ENCODE measurements around the gene DBX1.

The DBX1 gene

GRCh38 chr11:20120134-20120925 is 39.9 kb downstream of the DBX1 start:
- DNase-seq: no peak

DNA sequence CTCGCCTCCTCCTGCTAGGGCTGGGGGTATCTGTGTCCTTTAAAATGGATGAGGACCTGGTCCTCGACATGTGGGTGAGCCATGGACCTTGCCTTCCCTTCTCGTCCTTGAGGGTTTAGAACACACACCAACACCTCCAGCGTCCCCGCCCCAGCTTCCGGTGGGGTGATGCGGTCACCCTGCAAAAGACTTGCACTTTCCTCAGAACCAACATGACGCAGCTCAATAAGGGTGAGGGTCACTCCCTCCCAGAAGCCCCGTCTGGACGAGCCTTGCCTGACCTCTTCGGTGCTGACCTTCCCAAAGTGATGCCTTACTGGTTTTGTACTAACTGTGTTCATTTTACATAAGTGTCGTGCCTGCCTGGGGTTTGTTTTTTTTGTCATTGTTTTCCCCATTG is 41.0 kb downstream of the DBX1 start:
- no peak for DNase-seq

GRCh38 chr11:20118209-20118608 is 42.1 kb downstream of the DBX1 start:
- no peak for DNase-seq

DNA sequence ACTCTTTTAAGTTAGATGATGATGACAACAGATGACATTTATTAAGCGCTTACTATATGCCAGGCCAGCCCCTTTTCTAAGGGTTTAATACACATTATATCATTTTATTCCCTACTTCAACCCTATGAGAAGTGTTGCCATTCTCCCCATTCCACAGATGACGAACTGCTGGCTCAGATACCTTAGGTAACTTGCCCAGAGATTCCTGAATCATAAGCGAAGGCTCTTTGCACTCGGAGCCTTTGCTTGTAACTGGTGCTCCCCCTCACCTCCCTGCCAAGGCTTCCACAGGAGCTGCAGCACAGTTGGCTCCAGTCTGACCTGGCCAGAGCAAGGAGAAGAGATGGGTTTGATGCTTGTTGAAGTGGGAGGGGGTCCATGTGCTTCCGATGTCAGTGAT is 43.0 kb downstream of the DBX1 start:
- no peak for DNase-seq

GRCh38 chr11:20116825-20117224 is 43.5 kb downstream of the DBX1 start:
- DNase-seq: no peak

DNA sequence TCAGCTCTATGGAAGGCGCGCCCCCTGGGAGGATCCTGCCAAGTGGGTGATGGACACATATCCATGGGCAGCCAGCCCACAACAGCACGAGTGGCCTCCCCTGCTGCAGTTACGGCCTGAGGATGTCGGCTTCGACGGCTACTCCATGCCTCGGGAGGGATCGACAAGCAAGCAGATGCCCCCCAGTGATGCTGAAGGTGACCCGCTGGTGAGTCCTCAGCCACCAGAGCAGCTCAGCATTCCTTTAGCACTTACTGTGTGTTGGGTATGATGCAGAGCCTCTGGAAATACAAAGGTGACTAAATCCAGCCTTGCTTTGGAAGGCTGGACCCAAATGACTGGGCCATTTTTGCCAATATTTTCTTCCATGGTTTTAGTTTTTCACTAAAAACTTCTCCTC is 45.7 kb downstream of the DBX1 start:
- DNase-seq: no peak

- no peak for DNase-seq
Measured at GRCh38 chr11:20113149-20113438, 47.2 kb downstream of the DBX1 start.

GRCh38 chr11:20112291-20113148 is 47.8 kb downstream of the DBX1 start:
- peak; percentile 42 to 56 for DNase-seq

DNA sequence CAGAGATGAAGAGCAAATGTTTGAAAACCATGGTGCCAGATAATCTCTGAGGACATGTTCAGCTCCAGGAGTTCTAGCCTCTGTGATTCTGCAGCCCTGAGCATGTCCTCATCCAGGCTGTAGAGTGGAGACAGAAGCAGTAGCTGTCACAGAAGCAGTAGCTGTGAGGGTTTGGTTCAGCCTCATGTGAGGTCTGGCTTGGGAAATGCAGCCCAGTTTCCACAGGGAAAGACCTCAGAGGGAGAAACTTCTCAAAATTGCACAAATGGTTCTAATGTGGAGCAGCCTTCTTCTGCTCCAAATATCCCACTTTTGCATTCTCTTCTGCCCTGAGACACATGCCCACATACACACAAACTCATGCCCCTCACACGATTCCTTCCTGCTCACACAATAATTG is 48.4 kb downstream of the DBX1 start:
- no peak for DNase-seq

DNA sequence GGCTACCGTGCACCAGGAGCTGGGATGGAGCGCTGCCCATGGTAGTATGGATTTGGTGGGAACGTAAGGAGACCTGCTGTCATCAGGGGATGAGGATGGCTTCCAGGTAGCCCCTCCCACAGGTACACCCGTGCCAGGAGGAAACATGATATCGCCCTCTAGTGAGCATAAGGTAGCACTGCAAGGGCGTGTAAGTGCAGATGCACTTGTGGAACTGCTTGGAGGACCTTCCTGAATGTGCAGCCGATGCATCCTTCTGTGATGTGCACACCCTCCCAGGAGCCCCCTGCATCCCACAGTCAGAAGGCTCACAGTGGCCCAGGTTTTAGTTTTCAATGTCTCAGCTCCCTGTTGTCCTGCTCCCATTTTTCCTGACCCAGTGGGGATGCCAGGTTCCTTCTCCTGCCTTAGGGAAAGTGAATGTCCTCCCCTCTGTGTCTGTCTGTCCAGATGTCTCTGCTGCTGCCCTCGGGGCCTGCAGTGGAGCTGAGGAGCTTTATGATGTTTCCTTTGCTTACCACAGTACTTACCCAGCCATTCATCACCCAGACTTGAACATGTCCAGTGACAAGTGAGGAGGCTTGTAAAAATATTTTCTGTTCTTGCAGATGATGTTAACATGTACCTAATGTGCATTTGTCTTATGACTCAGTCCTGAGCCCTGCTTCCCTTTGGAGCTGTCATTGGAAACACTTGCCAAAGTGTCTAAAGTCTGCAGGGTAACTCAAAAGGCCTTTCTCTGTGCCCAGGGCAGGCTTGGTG is 49.2 kb downstream of the DBX1 start:
- DNase-seq: no peak

- no peak for DNase-seq
Measured at GRCh38 chr11:20109731-20110445, 50.4 kb downstream of the DBX1 start.
